ENCODE results near the gene NHSL2.

The NHSL2 gene

DNA sequence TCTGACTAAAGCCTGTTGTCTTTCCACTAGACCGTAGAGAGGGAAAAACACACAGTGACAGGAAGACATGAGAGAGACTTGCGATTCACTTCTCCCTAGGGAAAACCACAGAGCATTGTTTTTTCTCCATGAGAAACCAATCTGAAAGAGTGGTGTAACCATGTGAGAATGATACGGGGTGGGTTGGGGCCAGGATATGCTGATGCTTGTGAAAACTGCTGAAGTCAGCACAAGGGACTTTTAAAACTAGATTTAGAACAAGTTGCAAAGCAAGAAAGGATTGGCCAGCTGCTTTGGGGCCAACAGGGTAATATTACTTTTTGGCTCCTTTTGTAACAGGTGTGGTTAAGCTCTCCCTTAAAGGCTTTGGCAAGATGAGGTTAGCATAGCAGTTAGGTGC is 66.1 kb downstream of the NHSL2 start:
- no peaks in the 10 kb centered on the region for H3K36me3 ChIP-seq (replicated peaks)
- no peak overlapping the region for H3K4me3 ChIP-seq
- H3K27me3 ChIP-seq (ENCODE audit: low read depth) = no peaks in the 10 kb centered on the region
- H3K9me3 ChIP-seq = no peaks in the 10 kb centered on the region
- in situ Hi-C loops (cut with MboI; ENCODE audit: low sequenced_read_pairs) = no loop called here
- no peaks in the 10 kb centered on the region for H3K4me1 ChIP-seq
- no peak for DNase-seq (ENCODE audit: low spot score in 2 of 2)

DNA sequence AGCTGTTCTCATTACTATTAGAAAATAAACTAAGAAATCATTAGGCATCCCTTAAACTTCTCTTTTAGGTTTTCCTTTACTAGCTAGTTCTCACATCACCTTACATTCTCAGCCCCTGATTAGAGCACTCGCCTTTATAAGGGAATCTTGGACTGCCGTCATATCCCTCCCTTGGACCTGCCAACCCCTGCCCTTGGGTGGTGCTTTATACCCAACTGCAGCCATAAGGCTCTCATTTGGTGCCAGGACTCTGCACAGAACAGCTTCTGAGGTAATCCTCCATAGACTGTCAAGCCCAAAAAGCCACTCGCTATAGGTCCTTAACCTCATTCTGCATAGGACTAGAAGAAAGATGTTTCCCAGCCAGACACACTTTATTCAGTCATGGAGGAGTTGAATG is 67.5 kb downstream of the NHSL2 start:
- Histone ChIP-seq H3K36me3 (replicated peaks) (no peaks in the 10 kb centered on the region), H3K4me3 (no peak overlapping the region), H3K4me1 (no peaks in the 10 kb centered on the region), H3K27me3 (ENCODE audit: low read depth) (no peaks in the 10 kb centered on the region), H3K9me3 (no peaks in the 10 kb centered on the region)
- in situ Hi-C loops (cut with MboI; ENCODE audit: low sequenced_read_pairs) = no loop called here
- no peak for DNase-seq (ENCODE audit: low spot score in 2 of 2)

GRCh38 chrX:71989768-71990426 is 79.3 kb downstream of the NHSL2 start:
- no peak for DNase-seq (ENCODE audit: low spot score in 2 of 2)
- H3K36me3 ChIP-seq (replicated peaks) = no peaks in the 10 kb centered on the region
- no peak overlapping the region for H3K4me3 ChIP-seq
- H3K4me1 ChIP-seq = peaks cover 11% of the 10 kb centered on the region
- no peaks in the 10 kb centered on the region for H3K9me3 ChIP-seq
- in situ Hi-C loops (cut with MboI; ENCODE audit: low sequenced_read_pairs) = no loop called here
- H3K27me3 ChIP-seq (ENCODE audit: low read depth) = no peaks in the 10 kb centered on the region

DNA sequence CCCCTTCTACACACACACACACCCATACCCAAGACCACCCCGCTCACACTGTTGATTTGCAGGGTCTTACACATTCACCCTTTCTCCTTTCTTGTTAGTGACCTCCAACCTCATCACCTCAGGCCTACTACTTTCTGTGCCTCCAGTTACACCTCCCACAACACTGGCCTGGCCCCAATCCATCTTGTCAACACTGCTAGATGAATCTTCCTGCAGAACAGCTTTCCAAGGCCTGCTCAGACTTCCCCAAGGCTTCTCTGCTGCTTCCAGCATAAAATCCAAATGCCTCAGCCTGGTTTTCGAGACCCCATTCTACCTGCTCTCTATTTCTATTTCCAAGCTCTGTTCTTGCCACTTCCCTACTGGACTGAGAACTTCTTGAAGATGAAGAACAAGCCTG is 79.9 kb downstream of the NHSL2 start:
- Histone ChIP-seq H3K27me3 (ENCODE audit: low read depth) (no peaks in the 10 kb centered on the region), H3K9me3 (no peaks in the 10 kb centered on the region), H3K36me3 (replicated peaks) (no peaks in the 10 kb centered on the region), H3K4me3 (no peak overlapping the region), H3K4me1 (peaks cover 11% of the 10 kb centered on the region)
- DNase-seq (ENCODE audit: low spot score in 2 of 2) = no peak
- in situ Hi-C loops (cut with MboI; ENCODE audit: low sequenced_read_pairs) = no loop called here

GRCh38 chrX:71991164-71991563 is 80.5 kb downstream of the NHSL2 start:
- Histone ChIP-seq H3K36me3 (replicated peaks) (no peaks in the 10 kb centered on the region), H3K9me3 (no peaks in the 10 kb centered on the region), H3K27me3 (ENCODE audit: low read depth) (no peaks in the 10 kb centered on the region), H3K4me1 (peaks cover 11% of the 10 kb centered on the region), H3K4me3 (no peak overlapping the region)
- in situ Hi-C loops (cut with MboI; ENCODE audit: low sequenced_read_pairs) = no loop called here
- peak; percentile 34 to 35 for DNase-seq (ENCODE audit: low spot score in 2 of 2)

GRCh38 chrX:71992711-71993110 is 82.1 kb downstream of the NHSL2 start:
- H3K4me3 ChIP-seq = no peak overlapping the region
- in situ Hi-C loops (cut with MboI; ENCODE audit: low sequenced_read_pairs) = no loop called here
- H3K9me3 ChIP-seq = no peaks in the 10 kb centered on the region
- no peak for DNase-seq (ENCODE audit: low spot score in 2 of 2)
- peaks cover 11% of the 10 kb centered on the region for H3K4me1 ChIP-seq
- no peaks in the 10 kb centered on the region for H3K36me3 ChIP-seq (replicated peaks)
- H3K27me3 ChIP-seq (ENCODE audit: low read depth) = no peaks in the 10 kb centered on the region

DNA sequence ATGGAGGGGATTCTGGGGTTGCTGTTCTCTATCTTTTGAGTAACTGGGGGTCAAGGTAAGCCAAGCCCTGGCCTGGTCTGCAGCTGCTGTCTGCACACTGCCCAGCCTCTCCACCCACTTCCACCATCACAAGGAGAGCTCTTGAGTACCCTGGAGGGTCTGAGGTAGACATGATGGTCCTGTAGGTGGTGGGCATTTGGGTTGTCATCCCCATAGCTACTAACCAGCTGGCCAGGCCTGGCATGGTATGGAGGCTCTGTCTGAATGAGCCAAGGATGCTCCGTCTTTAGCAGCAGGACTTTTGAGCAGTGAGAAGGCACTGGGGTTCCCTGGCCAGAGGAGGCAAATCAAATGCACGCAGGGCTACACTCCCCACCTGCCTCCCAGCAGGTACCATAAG is 82.7 kb downstream of the NHSL2 start:
- Histone ChIP-seq H3K27me3 (ENCODE audit: low read depth) (no peaks in the 10 kb centered on the region), H3K36me3 (replicated peaks) (no peaks in the 10 kb centered on the region), H3K9me3 (no peaks in the 10 kb centered on the region), H3K4me3 (no peak overlapping the region), H3K4me1 (peaks cover 11% of the 10 kb centered on the region)
- DNase-seq (ENCODE audit: low spot score in 2 of 2) = no peak
- in situ Hi-C loops (cut with MboI; ENCODE audit: low sequenced_read_pairs) = no loop called here

- Histone ChIP-seq H3K4me1 (peaks cover 11% of the 10 kb centered on the region), H3K9me3 (no peaks in the 10 kb centered on the region), H3K4me3 (no peak overlapping the region), H3K27me3 (ENCODE audit: low read depth) (no peaks in the 10 kb centered on the region), H3K36me3 (replicated peaks) (no peaks in the 10 kb centered on the region)
- no peak for DNase-seq (ENCODE audit: low spot score in 2 of 2)
- in situ Hi-C loops (cut with MboI; ENCODE audit: low sequenced_read_pairs) = no loop called here
Observed at GRCh38 chrX:71994601-71995000, 84.0 kb downstream of the NHSL2 start.

DNA sequence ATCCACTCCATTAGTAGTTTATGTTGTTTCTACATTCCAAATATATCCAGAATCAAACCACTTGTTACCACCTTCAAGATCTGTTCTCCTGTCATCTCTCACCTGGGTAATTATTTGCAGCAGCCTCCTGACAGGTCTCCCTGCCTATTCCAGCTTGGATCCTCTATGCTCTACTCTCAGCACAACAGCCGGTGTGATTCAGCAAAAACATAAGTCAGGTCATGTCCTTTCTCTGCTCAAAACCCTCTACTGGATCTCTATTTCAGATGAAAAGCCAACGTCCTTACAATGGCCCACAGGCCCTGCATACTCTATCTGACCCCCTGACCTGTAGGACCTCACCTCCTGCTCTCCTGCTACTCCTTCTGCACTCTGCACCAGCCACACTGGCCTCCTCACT is 84.5 kb downstream of the NHSL2 start:
- H3K4me1 ChIP-seq = peaks cover 11% of the 10 kb centered on the region
- H3K4me3 ChIP-seq = no peak overlapping the region
- H3K36me3 ChIP-seq (replicated peaks) = no peaks in the 10 kb centered on the region
- in situ Hi-C loops (cut with MboI; ENCODE audit: low sequenced_read_pairs) = no loop called here
- no peaks in the 10 kb centered on the region for H3K27me3 ChIP-seq (ENCODE audit: low read depth)
- no peaks in the 10 kb centered on the region for H3K9me3 ChIP-seq
- DNase-seq (ENCODE audit: low spot score in 2 of 2) = no peak

- no peaks in the 10 kb centered on the region for H3K27me3 ChIP-seq (ENCODE audit: low read depth)
- in situ Hi-C loops (cut with MboI; ENCODE audit: low sequenced_read_pairs) = no loop called here
- H3K4me1 ChIP-seq = peaks cover 6% of the 10 kb centered on the region
- H3K9me3 ChIP-seq = no peaks in the 10 kb centered on the region
- H3K4me3 ChIP-seq = no peak overlapping the region
- no peaks in the 10 kb centered on the region for H3K36me3 ChIP-seq (replicated peaks)
- no peak for DNase-seq (ENCODE audit: low spot score in 2 of 2)
Observed at GRCh38 chrX:71996136-71996535, 85.5 kb downstream of the NHSL2 start.

DNA sequence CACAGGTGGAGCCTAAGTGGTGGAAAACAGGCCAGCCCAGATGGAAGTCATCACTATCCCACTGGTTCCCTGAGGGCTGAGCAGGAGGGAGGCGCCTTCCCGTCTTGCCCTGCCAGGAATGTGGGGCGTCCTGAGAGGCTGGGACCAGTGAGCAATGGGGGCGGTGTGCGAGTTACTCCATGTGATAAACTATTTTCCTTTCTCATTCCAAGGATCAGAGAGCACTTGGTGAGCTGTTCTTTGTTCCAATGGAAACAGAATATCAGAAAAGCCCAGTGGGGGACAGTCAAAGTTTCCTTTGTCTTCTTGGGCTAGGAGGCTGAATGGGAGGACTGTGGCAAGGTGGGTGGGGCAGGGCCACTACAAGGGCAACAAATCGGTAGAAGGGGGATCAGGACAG is 86.2 kb downstream of the NHSL2 start:
- DNase-seq (ENCODE audit: low spot score in 2 of 2) = no peak

GRCh38 chrX:71997320-71997719 is 86.7 kb downstream of the NHSL2 start:
- DNase-seq (ENCODE audit: low spot score in 2 of 2) = no peak
- Histone ChIP-seq H3K9me3 (no peaks in the 10 kb centered on the region), H3K4me1 (no peaks in the 10 kb centered on the region), H3K36me3 (replicated peaks) (no peaks in the 10 kb centered on the region), H3K4me3 (no peak overlapping the region), H3K27me3 (ENCODE audit: low read depth) (no peaks in the 10 kb centered on the region)
- in situ Hi-C loops (cut with MboI; ENCODE audit: low sequenced_read_pairs) = no loop called here

More for the DNA sequence above, 86.2 kb downstream of the NHSL2 start:
- H3K4me3 ChIP-seq = no peak overlapping the region
- in situ Hi-C loops (cut with MboI; ENCODE audit: low sequenced_read_pairs) = no loop called here
- no peaks in the 10 kb centered on the region for H3K36me3 ChIP-seq (replicated peaks)
- no peaks in the 10 kb centered on the region for H3K27me3 ChIP-seq (ENCODE audit: low read depth)
- no peaks in the 10 kb centered on the region for H3K4me1 ChIP-seq
- H3K9me3 ChIP-seq = no peaks in the 10 kb centered on the region

DNA sequence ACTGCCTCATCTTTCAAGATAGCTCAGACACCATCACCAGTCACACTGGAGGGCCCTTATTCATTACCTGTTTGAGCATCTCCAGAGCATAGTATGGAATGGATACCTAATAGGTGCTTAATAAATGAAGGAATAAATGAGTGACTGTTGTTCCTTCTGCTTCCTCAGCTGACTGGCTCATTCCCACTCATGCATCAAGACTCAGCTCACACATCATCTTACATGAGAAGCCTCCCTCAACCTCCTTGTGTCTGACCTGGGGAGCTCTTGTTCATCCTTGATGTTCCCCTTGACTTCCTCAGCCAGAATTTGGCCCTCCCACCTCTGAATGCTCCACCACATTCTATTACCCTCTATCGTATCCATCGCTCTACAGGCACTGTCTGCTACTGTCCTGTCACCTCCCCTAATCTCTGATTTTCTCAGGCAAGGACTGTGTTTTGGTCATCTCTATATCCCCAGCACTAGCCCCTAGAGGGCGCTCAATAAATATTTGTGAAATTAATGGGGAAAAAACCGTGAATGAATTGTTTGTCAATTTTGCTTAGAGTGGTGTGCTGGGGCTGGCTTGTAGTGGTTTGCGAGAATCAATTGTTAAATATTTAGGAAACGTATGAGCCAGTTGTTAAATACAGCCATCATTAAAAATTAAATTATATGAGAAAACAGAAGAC is 88.3 kb downstream of the NHSL2 start:
- Histone ChIP-seq H3K36me3 (replicated peaks) (no peaks in the 10 kb centered on the region), H3K27me3 (ENCODE audit: low read depth) (no peaks in the 10 kb centered on the region), H3K9me3 (no peaks in the 10 kb centered on the region), H3K4me1 (no peaks in the 10 kb centered on the region), H3K4me3 (no peak overlapping the region)
- in situ Hi-C loops (cut with MboI; ENCODE audit: low sequenced_read_pairs) = no loop called here
- peak; percentile 57 to 70 for DNase-seq (ENCODE audit: low spot score in 2 of 2)

- Histone ChIP-seq H3K27me3 (ENCODE audit: low read depth) (no peaks in the 10 kb centered on the region), H3K36me3 (replicated peaks) (no peaks in the 10 kb centered on the region), H3K4me1 (no peaks in the 10 kb centered on the region), H3K4me3 (no peak overlapping the region), H3K9me3 (no peaks in the 10 kb centered on the region)
- no peak for DNase-seq (ENCODE audit: low spot score in 2 of 2)
- in situ Hi-C loops (cut with MboI; ENCODE audit: low sequenced_read_pairs) = no loop called here
Observed at GRCh38 chrX:71999535-71999934, 88.9 kb downstream of the NHSL2 start.

- Histone ChIP-seq H3K4me1 (no peaks in the 10 kb centered on the region), H3K4me3 (no peak overlapping the region), H3K36me3 (replicated peaks) (no peaks in the 10 kb centered on the region), H3K27me3 (ENCODE audit: low read depth) (no peaks in the 10 kb centered on the region), H3K9me3 (no peaks in the 10 kb centered on the region)
- no peak for DNase-seq (ENCODE audit: low spot score in 2 of 2)
- in situ Hi-C loops (cut with MboI; ENCODE audit: low sequenced_read_pairs) = no loop called here
Observed at GRCh38 chrX:72001471-72001870, 90.8 kb downstream of the NHSL2 start.

Data from HAP-1 (cell line).